ENCODE results near the gene RAI1. TPM values are rescaled to one million over a fixed set of nuclear protein-coding genes. Genes with fewer than 3 reads are reported as not detected.

RAI1 gene
- polyA plus RNA-seq, 2 of the 4 experiments (the other 2 are of a cell fraction), result 3.5 to 23.8 TPM

- CTCF ChIA-PET, result interaction anchor here (1.0 to 30.5 kb wide), 10 partner anchors 8 to 132 kb away, joined by 3 to 859 read pairs (median 28); partner anchors contain the start of genes RAI1 and SREBF1
- Histone ChIP-seq H3K4me2 (no peak overlapping the region), H3K27ac (peak overlapping the region; percentile 5 to 93; a peak in 5 of 6 replicates), H3K9me3 (no peaks in the 10 kb centered on the region), H3K4me1 (peaks cover 76% of the 10 kb centered on the region), H3K4me3 (no peak overlapping the region)
- DNase-seq (ENCODE audit: low read depth in 1 of 2, low spot score in 1 of 2), result no peak
- 94% methylated on average over 18 of the region's 20 CpGs for WGBS (ENCODE audit: missing lambda C conversion rate)
- no peak for ATAC-seq
- POLR2A ChIA-PET, result interaction anchor here (0.8 to 3.6 kb wide), 3 partner anchors 9 to 24 kb away, joined by 3 to 22 read pairs (median 4); partner anchors contain the start of gene SREBF1
- no peak for FAIRE-seq
- TF ChIP-seq CHD2 (IDR thresholded peaks at IDR 0.05; ENCODE audit: low read length, partially characterized antibody), result no peak
- TF ChIP-seq HDAC2 (IDR thresholded peaks at IDR 0.05), result no peak
- TF ChIP-seq JUN (IDR thresholded peaks at IDR 0.05), result no peak
- no peak for TF ChIP-seq HEYL (CRISPR knock-in tag; IDR thresholded peaks at IDR 0.05)
- TF ChIP-seq RARB (CRISPR knock-in tag; IDR thresholded peaks at IDR 0.05), result no peak
- TF ChIP-seq TP53 (CRISPR knock-in tag; IDR thresholded peaks at IDR 0.05), result no peak
- TF ChIP-seq EHF (CRISPR knock-in tag; IDR thresholded peaks at IDR 0.05), result no peak
- TF ChIP-seq USF2 (IDR thresholded peaks at IDR 0.05), result no peak
- TF ChIP-seq CEBPB (IDR thresholded peaks at IDR 0.05), result no peak
- no peak for TF ChIP-seq SREBF2 (IDR thresholded peaks at IDR 0.05)
- TF ChIP-seq FOXS1 (CRISPR knock-in tag; IDR thresholded peaks at IDR 0.05), result no peak
- TF ChIP-seq HOXB5 (CRISPR knock-in tag; IDR thresholded peaks at IDR 0.05), result no peak
- TF ChIP-seq ZFP36 (IDR thresholded peaks at IDR 0.05; ENCODE audit: borderline replicate concordance, partially characterized antibody), result no peak
- no peak for TF ChIP-seq HMGXB4 (CRISPR knock-in tag; IDR thresholded peaks at IDR 0.05; ENCODE audit: borderline replicate concordance)
- TF ChIP-seq PHF8 (IDR thresholded peaks at IDR 0.05; ENCODE audit: borderline replicate concordance, low read depth), result no peak
- no peak for TF ChIP-seq BHLHE40 (IDR thresholded peaks at IDR 0.05; ENCODE audit: low read depth, low read length)
- TF ChIP-seq ZSCAN20 (CRISPR knock-in tag; IDR thresholded peaks at IDR 0.05), result no peak
- no peak for TF ChIP-seq TFCP2L1 (CRISPR knock-in tag; IDR thresholded peaks at IDR 0.05)
- no peak for TF ChIP-seq POLR2AphosphoS2 (conservative IDR thresholded peaks at IDR 0.05; ENCODE audit: low read length)
- TF ChIP-seq CHD4 (IDR thresholded peaks at IDR 0.05; ENCODE audit: borderline replicate concordance), result no peak
Measured at GRCh38 chr17:17814162-17815061, 133.2 kb downstream of the RAI1 start.

GRCh38 chr17:17815062-17815406, 133.8 kb downstream of the RAI1 start:
- WGBS (ENCODE audit: missing lambda C conversion rate), result 67% methylated on average over 8 of the region's 8 CpGs
- ChIA-PET CTCF (interaction anchor here (1.0 to 30.5 kb wide), 8 partner anchors 9 to 133 kb away, joined by 3 to 859 read pairs (median 52); partner anchors contain the start of genes RAI1 and SREBF1), POLR2A (interaction anchor here (0.8 to 3.6 kb wide), 3 partner anchors 9 to 23 kb away, joined by 3 to 22 read pairs (median 4); partner anchors contain the start of gene SREBF1)
- Histone ChIP-seq H3K27ac (peak overlapping the region; percentile 5 to 93; a peak in 5 of 6 replicates), H3K4me1 (peaks cover 76% of the 10 kb centered on the region), H3K4me3 (no peak overlapping the region), H3K4me2 (no peak overlapping the region), H3K9me3 (no peaks in the 10 kb centered on the region)
- no peak for ATAC-seq
- no peak for FAIRE-seq
- DNase-seq (ENCODE audit: low read depth in 1 of 2, low spot score in 1 of 2), result no peak
- TF ChIP-seq RNF2 (IDR thresholded peaks at IDR 0.05; ENCODE audit: borderline replicate concordance, low read depth) (no peak), NR3C1 (IDR thresholded peaks at IDR 0.05) (no peak), ZFP36 (IDR thresholded peaks at IDR 0.05; ENCODE audit: borderline replicate concordance, partially characterized antibody) (no peak), CTCF (IDR thresholded peaks at IDR 0.05) (no peak), HMGXB4 (CRISPR knock-in tag; IDR thresholded peaks at IDR 0.05; ENCODE audit: borderline replicate concordance) (no peak), ZNF302 (CRISPR knock-in tag; IDR thresholded peaks at IDR 0.05) (no peak), CEBPB (IDR thresholded peaks at IDR 0.05) (no peak), NPAS2 (CRISPR knock-in tag; IDR thresholded peaks at IDR 0.05; ENCODE audit: borderline replicate concordance) (no peak), PBX3 (IDR thresholded peaks at IDR 0.05) (0 out of 2 replicates have a peak, but pooled peaks have one; percentile 11), RFX5 (IDR thresholded peaks at IDR 0.05) (no peak), CBX8 (IDR thresholded peaks at IDR 0.05) (no peak), USF2 (IDR thresholded peaks at IDR 0.05) (no peak)

Data from A549 (cell line).